Neural cell (in vitro differentiated cells): ENCODE results near the gene CCIN. TPM values are rescaled to one million over a fixed set of nuclear protein-coding genes. Genes with fewer than 3 reads are reported as not detected.

Source experiments
- H2AFZ ChIP-seq: fragments of 200-600, 300-800 bp; sonication (generic), shearing (Covaris generic); 2 replicates; pipeline ENCODE4 v1.6.0; 2014; ENCODE audit warnings: low read depth, mild to moderate bottlenecking, antibody characterized with exemption, low read length, moderate library complexity
- H3F3A ChIP-seq: fragments of 200-600 bp; shearing (Covaris generic); 2 replicates; pipeline ENCODE4 v1.6.1; 2016; ENCODE audit warnings: mild to moderate bottlenecking, moderate library complexity, mixed read lengths, antibody characterized with exemption, low read length; ENCODE audit not compliant: insufficient read depth, poor library complexity, severe bottlenecking
- H3K27ac ChIP-seq: fragments of 200-600, 300-800 bp; sonication (generic), shearing (Covaris generic); 2 replicates; pipeline ENCODE4 v1.5.1; 2014; ENCODE audit warnings: mild to moderate bottlenecking, low read length, moderate library complexity
- H3K27me3 ChIP-seq: fragments of 300-800, 200-600 bp; sonication (generic), shearing (Covaris generic); 2 replicates; pipeline ENCODE4 v1.6.0; 2014; ENCODE audit warnings: mild to moderate bottlenecking, low read depth, low read length, moderate library complexity; ENCODE audit not compliant: insufficient read depth
- H3K36me3 ChIP-seq: fragments of 300-800, 200-600 bp; sonication (generic), shearing (Covaris generic); 2 replicates; pipeline ENCODE4 v1.5.1; 2014; ENCODE audit warnings: mild to moderate bottlenecking, antibody characterized with exemption, low read length, moderate library complexity; ENCODE audit not compliant: insufficient read depth
- H3K4me2 ChIP-seq: fragments of 300-800, 200-600 bp; sonication (generic), shearing (Covaris generic); 2 replicates; pipeline ENCODE4 v1.6.0; 2014; ENCODE audit warnings: mild to moderate bottlenecking, low read length
- H3K4me3 ChIP-seq: fragments of 300-800, 200-600 bp; sonication (generic), shearing (Covaris generic); 2 replicates; pipeline ENCODE4 v1.5.1; 2014; ENCODE audit warnings: mild to moderate bottlenecking, low read length, moderate library complexity
- H3K79me2 ChIP-seq: fragments of 200-600 bp; shearing (Covaris generic); replicated peaks from 2 replicates; pipeline ENCODE4 v1.6.0; 2014; ENCODE audit warnings: mild to moderate bottlenecking, low read length, moderate library complexity; ENCODE audit not compliant: insufficient read depth
- H3K9ac ChIP-seq: fragments of 300-800, 200-600 bp; sonication (generic), shearing (Covaris generic); 2 replicates; pipeline ENCODE4 v1.6.1; 2016; ENCODE audit warnings: mild to moderate bottlenecking, low read length, mixed read lengths
- H3K9me2 ChIP-seq: fragments of 200-600 bp; shearing (Covaris generic); 2 replicates; pipeline ENCODE4 v1.6.1; 2016; ENCODE audit warnings: mild to moderate bottlenecking, low read length, mixed read lengths; ENCODE audit not compliant: insufficient read depth
- H3K9me3 ChIP-seq: fragments of 200-600, 300-800 bp; sonication (generic), shearing (Covaris generic); 2 replicates; pipeline ENCODE4 v1.6.1; 2016; ENCODE audit warnings: mild to moderate bottlenecking, mixed run types, low read length, moderate library complexity, mixed read lengths
- H4K20me1 ChIP-seq: fragments of 200-600 bp; shearing (Covaris generic); 2 replicates; pipeline ENCODE4 v1.6.1; 2016; ENCODE audit warnings: mild to moderate bottlenecking, mixed run types; ENCODE audit not compliant: insufficient read depth
- EP300 ChIP-seq: fragments of 450-650 bp; conservative IDR thresholded peaks from 2 replicates; pipeline ENCODE4 v1.6.1; 2014; ENCODE audit warnings: antibody characterized with exemption, mild to moderate bottlenecking, moderate library complexity; ENCODE audit not compliant: poor library complexity, severe bottlenecking
- EZH2 ChIP-seq: fragments of 200-600, 300-800 bp; shearing (Covaris generic), sonication (generic); IDR thresholded peaks from 2 replicates; pipeline ENCODE4 v1.6.1; 2014; ENCODE audit warnings: antibody characterized with exemption, low read length, borderline replicate concordance, mild to moderate bottlenecking; ENCODE audit not compliant: insufficient read depth, poor library complexity, severe bottlenecking
- MXI1 ChIP-seq: fragments of 450-650 bp; conservative IDR thresholded peaks from 2 replicates; pipeline ENCODE4 v1.6.1; 2014; ENCODE audit warnings: antibody characterized with exemption, mild to moderate bottlenecking; ENCODE audit not compliant: poor library complexity, severe bottlenecking
- POLR2AphosphoS5 ChIP-seq: IDR thresholded peaks from 2 replicates; pipeline ENCODE4 v1.6.1; 2012
- RAD21 ChIP-seq: fragments of 450-650 bp; conservative IDR thresholded peaks from 2 replicates; pipeline ENCODE4 v1.6.1; 2014; ENCODE audit warnings: antibody characterized with exemption, mild to moderate bottlenecking, moderate library complexity
- SMC3 ChIP-seq: fragments of 450-650 bp; conservative IDR thresholded peaks from 2 replicates; pipeline ENCODE4 v1.6.1; 2014; ENCODE audit warnings: antibody characterized with exemption, mild to moderate bottlenecking, moderate library complexity; ENCODE audit not compliant: poor library complexity
- TAF1 ChIP-seq: IDR thresholded peaks from 2 replicates; pipeline ENCODE4 v1.6.1; 2012; ENCODE audit warnings: low read depth
- polyA plus RNA-seq: library from polyadenylated mRNA; depleted of rRNA; stranded (reverse); fragments of >200 nt; gene quantifications from 2 replicates; pipeline ENCODE4 v1.2.3, GENCODE V29; 2014
- TF ChIP-seq, protein P1 (sequence below): fragments of 450-650 bp; IDR thresholded peaks from 2 replicates; pipeline ENCODE4 v1.5.1; 2014; ENCODE audit warnings: antibody characterized with exemption, mild to moderate bottlenecking, moderate library complexity; ENCODE audit not compliant: poor library complexity, severe bottlenecking
- TF ChIP-seq, protein P2 (sequence below): IDR thresholded peaks from 2 replicates; pipeline ENCODE4 v1.6.1; 2012; ENCODE audit warnings: borderline replicate concordance

The CCIN gene
- polyA plus RNA-seq, 1 donor from 2014 or later: not detected

DNA sequence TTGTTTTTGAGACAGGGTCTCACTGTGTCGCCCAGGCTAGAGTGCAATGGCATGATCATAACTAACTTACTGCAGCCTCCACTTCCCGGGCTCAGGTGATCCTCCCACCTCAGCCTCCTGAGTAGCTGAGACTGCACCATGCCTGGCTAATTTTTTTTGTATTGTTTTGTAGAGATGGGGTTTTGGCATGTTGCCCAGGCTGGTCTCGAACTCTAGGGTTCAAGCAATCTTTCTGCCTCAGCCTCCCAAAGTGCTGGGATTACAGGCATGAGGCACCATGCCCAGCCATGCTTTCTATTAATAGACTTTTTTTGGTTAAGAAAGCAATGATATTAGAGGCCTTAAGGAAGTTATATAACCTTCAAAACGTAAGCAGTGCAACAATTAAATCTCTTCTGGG, 44.8 kb downstream of the CCIN start:
- H3F3A ChIP-seq: no peaks in the 10 kb centered on the region
- H3K9me2 ChIP-seq: no peaks in the 10 kb centered on the region
- TF ChIP-seq, protein P1, sequence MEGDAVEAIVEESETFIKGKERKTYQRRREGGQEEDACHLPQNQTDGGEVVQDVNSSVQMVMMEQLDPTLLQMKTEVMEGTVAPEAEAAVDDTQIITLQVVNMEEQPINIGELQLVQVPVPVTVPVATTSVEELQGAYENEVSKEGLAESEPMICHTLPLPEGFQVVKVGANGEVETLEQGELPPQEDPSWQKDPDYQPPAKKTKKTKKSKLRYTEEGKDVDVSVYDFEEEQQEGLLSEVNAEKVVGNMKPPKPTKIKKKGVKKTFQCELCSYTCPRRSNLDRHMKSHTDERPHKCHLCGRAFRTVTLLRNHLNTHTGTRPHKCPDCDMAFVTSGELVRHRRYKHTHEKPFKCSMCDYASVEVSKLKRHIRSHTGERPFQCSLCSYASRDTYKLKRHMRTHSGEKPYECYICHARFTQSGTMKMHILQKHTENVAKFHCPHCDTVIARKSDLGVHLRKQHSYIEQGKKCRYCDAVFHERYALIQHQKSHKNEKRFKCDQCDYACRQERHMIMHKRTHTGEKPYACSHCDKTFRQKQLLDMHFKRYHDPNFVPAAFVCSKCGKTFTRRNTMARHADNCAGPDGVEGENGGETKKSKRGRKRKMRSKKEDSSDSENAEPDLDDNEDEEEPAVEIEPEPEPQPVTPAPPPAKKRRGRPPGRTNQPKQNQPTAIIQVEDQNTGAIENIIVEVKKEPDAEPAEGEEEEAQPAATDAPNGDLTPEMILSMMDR: no peak
- no peak for TF ChIP-seq POLR2AphosphoS5
- no peak for TF ChIP-seq EZH2
- no peak for TF ChIP-seq EP300
- TF ChIP-seq MXI1: no peak
- TF ChIP-seq, protein P2, sequence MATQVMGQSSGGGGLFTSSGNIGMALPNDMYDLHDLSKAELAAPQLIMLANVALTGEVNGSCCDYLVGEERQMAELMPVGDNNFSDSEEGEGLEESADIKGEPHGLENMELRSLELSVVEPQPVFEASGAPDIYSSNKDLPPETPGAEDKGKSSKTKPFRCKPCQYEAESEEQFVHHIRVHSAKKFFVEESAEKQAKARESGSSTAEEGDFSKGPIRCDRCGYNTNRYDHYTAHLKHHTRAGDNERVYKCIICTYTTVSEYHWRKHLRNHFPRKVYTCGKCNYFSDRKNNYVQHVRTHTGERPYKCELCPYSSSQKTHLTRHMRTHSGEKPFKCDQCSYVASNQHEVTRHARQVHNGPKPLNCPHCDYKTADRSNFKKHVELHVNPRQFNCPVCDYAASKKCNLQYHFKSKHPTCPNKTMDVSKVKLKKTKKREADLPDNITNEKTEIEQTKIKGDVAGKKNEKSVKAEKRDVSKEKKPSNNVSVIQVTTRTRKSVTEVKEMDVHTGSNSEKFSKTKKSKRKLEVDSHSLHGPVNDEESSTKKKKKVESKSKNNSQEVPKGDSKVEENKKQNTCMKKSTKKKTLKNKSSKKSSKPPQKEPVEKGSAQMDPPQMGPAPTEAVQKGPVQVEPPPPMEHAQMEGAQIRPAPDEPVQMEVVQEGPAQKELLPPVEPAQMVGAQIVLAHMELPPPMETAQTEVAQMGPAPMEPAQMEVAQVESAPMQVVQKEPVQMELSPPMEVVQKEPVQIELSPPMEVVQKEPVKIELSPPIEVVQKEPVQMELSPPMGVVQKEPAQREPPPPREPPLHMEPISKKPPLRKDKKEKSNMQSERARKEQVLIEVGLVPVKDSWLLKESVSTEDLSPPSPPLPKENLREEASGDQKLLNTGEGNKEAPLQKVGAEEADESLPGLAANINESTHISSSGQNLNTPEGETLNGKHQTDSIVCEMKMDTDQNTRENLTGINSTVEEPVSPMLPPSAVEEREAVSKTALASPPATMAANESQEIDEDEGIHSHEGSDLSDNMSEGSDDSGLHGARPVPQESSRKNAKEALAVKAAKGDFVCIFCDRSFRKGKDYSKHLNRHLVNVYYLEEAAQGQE: no peak
- no peak for TF ChIP-seq SMC3
- no peak for TF ChIP-seq TAF1
- no peak for TF ChIP-seq RAD21
- H3K9ac ChIP-seq: no peak overlapping the region
- H3K27ac ChIP-seq: no peak overlapping the region
- H3K27me3 ChIP-seq: no peaks in the 10 kb centered on the region
- H2AFZ ChIP-seq: no peak overlapping the region
- H4K20me1 ChIP-seq: no peaks in the 10 kb centered on the region
- H3K9me3 ChIP-seq: no peaks in the 10 kb centered on the region
- no peak overlapping the region for H3K4me2 ChIP-seq
- H3K4me3 ChIP-seq: no peak overlapping the region
- H3K36me3 ChIP-seq: peaks cover 9% of the 10 kb centered on the region
- H3K79me2 ChIP-seq: no peaks in the 10 kb centered on the region

DNA sequence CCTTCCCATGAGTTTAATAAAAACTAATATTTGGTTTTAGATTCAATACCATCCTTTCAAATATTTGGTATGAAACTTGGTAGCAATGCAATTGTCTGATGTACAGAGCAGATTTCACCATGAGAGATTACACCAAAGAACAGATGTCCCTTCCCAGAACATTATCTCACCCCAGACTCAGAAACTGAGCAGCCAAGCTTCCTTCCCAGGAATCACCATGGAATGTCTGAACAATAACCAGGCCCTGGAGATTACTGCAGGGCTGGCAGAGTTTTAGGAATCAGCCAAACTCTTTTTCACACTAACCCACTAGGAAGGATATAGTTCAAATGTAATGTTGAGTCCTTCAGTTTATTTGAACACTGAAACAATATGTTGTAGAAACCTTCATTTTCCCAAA, 45.4 kb downstream of the CCIN start:
- peaks cover 9% of the 10 kb centered on the region for H3K36me3 ChIP-seq

More for the DNA sequence above, 45.4 kb downstream of the CCIN start:
- Histone ChIP-seq H2AFZ (no peak overlapping the region), H3K27me3 (no peaks in the 10 kb centered on the region), H3K4me3 (no peak overlapping the region), H3K4me2 (no peak overlapping the region), H3K79me2 (no peaks in the 10 kb centered on the region), H3F3A (no peaks in the 10 kb centered on the region), H3K27ac (no peak overlapping the region), H3K9ac (no peak overlapping the region), H3K9me3 (no peaks in the 10 kb centered on the region), H4K20me1 (no peaks in the 10 kb centered on the region), H3K9me2 (no peaks in the 10 kb centered on the region)
- TF ChIP-seq MXI1: no peak
- TF ChIP-seq, protein P2: no peak
- TF ChIP-seq POLR2AphosphoS5: no peak
- TF ChIP-seq SMC3: no peak
- no peak for TF ChIP-seq TAF1
- no peak for TF ChIP-seq RAD21
- TF ChIP-seq, protein P1: no peak
- no peak for TF ChIP-seq EZH2
- no peak for TF ChIP-seq EP300
